ENCODE data around the gene GRIA1.

Gene GRIA1

GRCh38 chr5:153748823-153749222, 258.4 kb downstream of the GRIA1 start:
- TF ChIP-seq, protein P1, sequence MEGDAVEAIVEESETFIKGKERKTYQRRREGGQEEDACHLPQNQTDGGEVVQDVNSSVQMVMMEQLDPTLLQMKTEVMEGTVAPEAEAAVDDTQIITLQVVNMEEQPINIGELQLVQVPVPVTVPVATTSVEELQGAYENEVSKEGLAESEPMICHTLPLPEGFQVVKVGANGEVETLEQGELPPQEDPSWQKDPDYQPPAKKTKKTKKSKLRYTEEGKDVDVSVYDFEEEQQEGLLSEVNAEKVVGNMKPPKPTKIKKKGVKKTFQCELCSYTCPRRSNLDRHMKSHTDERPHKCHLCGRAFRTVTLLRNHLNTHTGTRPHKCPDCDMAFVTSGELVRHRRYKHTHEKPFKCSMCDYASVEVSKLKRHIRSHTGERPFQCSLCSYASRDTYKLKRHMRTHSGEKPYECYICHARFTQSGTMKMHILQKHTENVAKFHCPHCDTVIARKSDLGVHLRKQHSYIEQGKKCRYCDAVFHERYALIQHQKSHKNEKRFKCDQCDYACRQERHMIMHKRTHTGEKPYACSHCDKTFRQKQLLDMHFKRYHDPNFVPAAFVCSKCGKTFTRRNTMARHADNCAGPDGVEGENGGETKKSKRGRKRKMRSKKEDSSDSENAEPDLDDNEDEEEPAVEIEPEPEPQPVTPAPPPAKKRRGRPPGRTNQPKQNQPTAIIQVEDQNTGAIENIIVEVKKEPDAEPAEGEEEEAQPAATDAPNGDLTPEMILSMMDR (IDR thresholded peaks at IDR 0.05; ENCODE audit: low read depth, low read length): no peak
- no peak for DNase-seq (ENCODE audit: extremely low read depth, low read depth)

- TF ChIP-seq, protein P1 (IDR thresholded peaks at IDR 0.05; ENCODE audit: low read depth, low read length): no peak
- DNase-seq (ENCODE audit: extremely low read depth, low read depth): no peak
Observed at GRCh38 chr5:153749960-153750359, 259.5 kb downstream of the GRIA1 start.

DNA sequence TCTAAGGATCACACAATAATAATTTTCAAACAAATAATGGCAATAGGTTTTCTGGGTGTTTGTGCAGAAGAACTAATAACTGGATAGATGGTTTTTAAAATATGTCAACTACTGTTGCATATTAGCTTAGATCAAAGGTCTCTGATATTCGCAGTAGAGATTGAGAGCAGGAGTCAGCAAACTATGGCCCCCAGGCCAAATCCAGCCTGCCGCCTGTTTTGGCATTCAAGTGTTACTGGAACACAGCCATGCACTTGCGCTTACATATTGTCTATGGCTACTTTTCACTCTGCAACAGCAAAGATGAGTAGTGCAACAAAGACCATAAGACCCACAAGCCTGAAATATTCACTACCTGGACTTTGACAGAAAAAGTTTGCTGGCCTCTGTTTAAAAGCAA, 260.8 kb downstream of the GRIA1 start:
- DNase-seq (ENCODE audit: extremely low read depth, low read depth): no peak

DNA sequence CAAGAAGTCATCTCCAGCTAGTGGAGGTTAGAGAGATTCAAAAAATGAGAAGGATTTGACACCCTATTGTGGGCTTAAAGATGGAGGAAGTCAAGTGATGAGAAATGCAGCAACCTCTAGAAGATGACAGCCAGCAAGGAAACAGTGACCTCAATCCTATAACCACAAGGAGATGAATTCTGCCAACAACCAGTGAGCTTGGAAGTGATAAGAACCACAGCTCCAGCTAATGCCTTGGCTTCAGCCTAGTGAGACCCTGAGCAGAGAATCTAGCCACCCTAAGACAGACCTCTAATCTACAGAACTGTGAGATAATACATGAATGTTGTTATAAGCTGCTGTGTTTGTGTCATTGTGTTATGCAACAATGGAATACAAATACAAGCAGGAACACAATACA, 262.4 kb downstream of the GRIA1 start:
- DNase-seq (ENCODE audit: extremely low read depth, low read depth): no peak
- TF ChIP-seq, protein P1 (IDR thresholded peaks at IDR 0.05; ENCODE audit: low read depth, low read length): no peak

More for the DNA sequence above, 260.8 kb downstream of the GRIA1 start:
- TF ChIP-seq, protein P1 (IDR thresholded peaks at IDR 0.05; ENCODE audit: low read depth, low read length): no peak

DNA sequence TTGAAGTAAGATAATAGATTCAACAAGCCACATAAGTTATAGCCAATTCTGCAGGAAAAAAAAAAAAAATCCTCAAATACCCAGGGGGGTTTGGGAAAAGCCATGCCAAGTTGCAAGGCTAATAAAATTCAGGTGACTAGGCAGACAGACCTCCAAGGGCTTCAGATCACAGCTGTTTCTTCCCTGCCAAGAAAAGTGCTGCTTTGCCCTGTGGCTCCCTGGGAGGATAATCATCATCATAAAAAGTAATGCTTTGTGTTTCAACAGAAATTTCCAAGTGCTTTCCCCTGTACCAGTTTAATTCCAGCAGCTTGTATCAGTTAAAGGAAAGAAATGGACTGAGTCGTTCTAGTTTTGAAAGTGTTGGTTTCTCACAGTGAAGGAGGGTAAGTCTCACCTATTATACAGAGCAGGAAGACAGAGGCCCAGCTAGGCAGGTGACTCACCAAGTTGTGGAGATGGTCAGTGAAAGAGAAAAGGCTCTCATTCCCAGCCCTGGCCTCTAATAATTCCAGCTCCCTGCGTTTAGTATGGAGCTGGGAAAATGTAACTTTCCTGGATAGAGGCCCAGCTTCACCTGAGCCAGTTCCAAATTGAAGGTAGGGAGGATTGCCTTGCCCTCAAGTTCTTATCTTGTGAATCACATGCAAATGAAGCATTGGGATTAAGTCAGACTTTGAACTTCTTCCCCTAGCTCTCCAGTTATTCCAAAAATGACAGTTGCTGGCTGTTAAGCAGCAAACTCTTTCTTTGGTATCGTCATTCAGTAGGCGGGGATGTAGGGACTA, 263.4 kb downstream of the GRIA1 start:
- TF ChIP-seq, protein P1 (IDR thresholded peaks at IDR 0.05; ENCODE audit: low read depth, low read length): no peak

GRCh38 chr5:153755913-153756500, 265.5 kb downstream of the GRIA1 start:
- TF ChIP-seq, protein P1 (IDR thresholded peaks at IDR 0.05; ENCODE audit: low read depth, low read length): no peak
- DNase-seq (ENCODE audit: extremely low read depth, low read depth): no peak

More for the DNA sequence above, 263.4 kb downstream of the GRIA1 start:
- no peak for DNase-seq (ENCODE audit: extremely low read depth, low read depth)

DNA sequence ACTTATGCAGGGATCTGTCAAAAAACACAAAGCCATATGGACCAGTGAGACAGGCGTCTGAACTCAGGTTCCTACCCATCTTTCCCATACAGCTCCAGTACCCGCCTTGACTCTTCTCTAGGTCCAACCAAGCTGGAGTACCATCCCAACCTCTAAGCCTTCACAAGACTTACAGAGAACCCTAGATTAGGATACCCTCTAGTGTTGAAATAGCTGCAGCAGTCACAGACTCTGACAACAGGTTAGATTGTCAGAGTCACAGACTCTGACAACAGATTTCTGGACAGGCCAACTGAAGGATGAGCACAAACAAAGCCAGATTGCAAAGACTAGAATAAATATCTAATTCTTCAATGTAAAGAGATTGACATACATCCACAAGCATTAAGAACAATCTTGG, 266.1 kb downstream of the GRIA1 start:
- no peak for DNase-seq (ENCODE audit: extremely low read depth, low read depth)
- TF ChIP-seq, protein P1 (IDR thresholded peaks at IDR 0.05; ENCODE audit: low read depth, low read length): peak; percentile 33
